ENCODE data around the gene EFCAB9.

GRCh38 chr5:172185096-172185461 is 8.9 kb upstream of the EFCAB9 start:
- TF ChIP-seq CTCF (IDR thresholded peaks at IDR 0.05) (no peak), POLR2A (IDR thresholded peaks at IDR 0.05) (no peak)
